Effector CD4-positive, alpha-beta T cell (primary cell): ENCODE data around the gene PPP2R2B.

Experiments
- DNase-seq: peaks from one replicate; pipeline ENCODE4 v3.0.0-alpha.2; 2020

The PPP2R2B gene

DNA sequence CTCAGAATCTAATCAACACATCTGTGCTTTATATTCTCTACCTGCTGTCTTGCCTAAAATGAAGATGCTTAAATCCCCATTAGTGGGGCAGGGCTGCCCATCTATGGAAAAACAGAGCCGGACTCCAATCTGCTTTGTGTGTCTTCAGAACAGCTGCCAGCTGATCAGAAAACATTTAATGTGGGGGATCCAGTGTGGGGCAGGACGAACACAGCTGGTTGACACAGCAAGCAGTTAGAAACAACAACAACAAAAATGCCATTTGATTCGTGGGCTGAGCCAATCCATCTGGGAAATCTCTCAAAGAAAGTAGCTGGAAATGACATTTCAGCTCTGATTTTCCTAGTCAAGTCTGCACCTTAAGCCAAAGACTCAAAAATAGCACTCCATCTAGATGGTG, 99.8 kb downstream of the PPP2R2B start:
- DNase-seq: no peak

DNA sequence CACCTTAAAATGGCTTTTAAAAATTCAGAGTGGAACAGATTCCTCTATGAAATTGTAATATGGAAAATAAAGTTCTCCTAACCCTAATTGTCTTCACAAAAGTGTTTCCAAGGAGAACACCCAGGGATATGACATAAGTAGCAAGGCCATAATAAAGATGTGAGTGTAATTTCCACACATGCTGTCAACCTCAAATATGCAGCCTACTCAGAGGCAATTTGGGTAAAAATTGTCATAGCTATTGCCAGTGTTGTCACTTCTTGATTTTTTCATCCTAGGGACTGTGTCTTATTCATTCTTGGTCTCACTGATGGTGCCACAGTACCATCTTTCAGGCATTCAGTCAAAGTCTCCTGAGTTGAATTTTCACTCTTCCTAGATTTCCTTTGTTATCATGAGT, 100.3 kb downstream of the PPP2R2B start:
- DNase-seq: no peak

DNA sequence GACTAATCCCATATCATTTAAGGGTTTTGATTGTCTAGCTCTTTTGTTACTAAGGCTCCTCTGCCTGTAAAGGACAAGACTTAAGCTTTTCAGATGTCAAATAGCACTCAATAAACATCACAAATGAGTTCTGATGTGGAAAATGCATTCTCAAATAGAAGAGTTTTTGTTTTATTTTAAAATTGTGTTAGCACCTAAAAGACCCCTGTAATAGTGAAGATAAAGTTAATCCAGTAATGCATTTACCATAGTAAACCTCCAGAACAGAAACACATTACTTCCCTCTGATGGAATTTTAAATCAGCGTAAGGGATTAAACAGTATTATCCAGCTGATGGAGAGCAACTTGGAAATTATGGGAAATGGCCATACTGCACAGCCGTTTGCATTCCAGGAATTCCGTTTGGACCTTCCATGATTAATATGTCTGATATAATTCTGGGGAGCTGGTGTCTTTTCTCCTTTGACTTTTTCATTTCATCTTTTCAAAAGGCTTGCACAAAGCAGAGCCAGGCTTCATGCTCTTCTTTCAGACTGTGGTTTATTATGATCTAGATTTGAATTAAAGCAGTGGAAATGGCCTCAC, 105.6 kb downstream of the PPP2R2B start:
- DNase-seq: no peak

DNA sequence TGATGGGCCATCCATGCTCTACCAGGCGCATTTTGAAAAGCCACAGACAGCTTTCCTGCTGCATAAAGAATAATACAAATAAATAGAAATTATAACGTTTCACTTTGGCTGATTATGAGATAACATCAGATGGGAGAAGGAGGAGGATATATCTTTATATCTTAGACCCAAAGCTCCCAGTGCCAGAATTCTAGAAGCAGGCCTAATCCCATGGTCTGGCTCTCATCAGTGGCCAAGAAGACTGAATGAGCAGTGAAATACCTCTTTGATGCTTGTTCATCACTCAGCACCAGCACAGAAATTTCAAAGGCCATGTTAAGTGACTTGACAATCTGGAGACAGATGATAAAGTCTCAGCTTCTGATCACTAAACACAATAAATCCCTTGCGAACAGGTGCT, 107.6 kb downstream of the PPP2R2B start:
- no peak for DNase-seq

DNA sequence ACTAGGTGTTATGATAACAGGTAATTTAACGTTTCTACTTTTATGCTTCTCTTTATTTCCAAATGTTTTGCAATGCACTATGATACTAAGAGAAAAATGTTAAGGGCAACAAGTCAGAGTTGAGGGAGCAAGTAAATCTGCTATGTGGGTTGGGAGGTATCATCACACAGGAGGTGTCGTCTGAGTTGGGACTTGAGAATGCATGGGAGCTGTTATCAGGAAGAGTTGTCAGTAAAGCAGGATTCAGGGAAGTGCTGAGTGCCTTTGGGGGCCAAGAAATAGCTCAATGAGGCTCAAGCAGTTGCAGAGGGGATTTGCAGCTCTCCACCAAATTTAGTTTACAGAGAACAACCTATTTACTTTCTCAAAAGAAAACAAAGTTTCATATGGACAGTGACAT, 108.0 kb downstream of the PPP2R2B start:
- no peak for DNase-seq

DNA sequence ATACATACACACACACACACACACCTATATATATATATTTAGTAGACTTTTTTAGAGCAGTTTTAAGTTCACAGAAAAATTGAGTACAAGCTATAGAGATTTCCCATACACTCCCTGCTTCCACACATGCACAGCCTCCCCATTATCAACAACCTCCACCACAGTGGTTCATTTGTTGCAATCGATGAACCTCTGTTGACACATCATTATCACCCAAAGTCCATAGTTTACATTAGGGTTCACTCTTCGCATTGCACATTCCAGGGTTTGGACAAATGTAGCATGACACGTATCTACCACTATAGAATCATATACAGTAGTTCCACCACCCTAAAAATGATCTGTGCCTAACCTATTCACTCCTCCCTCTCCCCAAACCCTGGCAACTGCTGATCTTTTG, 111.0 kb downstream of the PPP2R2B start:
- DNase-seq: no peak

DNA sequence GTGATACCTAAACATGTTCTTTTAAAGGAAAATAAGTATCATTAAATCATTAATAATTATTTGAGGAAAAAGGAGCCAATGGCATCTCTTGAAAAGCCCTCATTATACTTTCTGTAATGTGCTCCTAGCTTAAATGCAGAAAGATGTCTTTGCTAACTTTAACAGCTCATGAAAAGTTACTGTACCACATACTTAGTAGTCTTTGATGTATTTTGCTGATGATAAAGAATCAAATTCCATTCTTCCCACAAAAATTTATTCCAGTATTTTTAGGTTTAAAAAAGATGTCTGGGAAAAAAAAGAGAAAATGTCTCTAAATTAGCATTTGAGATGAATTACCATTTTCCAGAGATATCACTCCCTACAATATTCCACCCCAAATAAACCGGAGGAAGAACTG, 112.5 kb downstream of the PPP2R2B start:
- DNase-seq: no peak

DNA sequence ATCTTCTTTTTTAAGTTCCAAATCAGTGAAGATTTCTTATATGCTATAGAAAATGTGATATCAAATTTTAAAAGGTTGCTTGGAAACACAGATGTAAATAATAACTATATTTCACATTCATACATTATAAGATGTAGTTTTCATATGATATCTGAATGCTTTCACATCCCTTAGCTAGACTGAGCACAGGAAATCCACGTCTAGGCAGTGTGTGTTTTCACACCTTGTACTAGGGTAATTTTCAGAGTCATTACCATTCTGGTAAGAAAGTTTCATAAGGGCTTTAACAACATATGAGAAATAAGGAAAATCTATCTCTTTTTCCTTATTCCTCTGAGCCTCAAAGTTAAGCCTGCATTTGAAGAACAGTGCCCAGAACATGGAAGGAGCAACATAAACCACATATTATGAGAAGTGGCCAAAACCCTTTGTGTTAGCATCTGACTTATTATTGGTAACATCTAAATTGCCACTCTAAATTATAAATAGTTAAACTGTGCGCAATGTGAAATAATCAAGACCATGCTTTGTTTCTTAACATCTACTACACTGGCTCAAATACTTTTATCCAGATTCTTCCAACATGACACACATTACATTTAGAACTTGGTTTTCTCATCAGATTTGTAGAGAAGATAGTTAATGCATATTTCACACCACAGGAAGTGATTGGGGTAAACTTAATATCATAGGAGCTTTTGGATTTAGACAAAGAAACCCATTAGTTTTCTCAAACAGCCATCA, 113.3 kb downstream of the PPP2R2B start:
- DNase-seq: no peak

DNA sequence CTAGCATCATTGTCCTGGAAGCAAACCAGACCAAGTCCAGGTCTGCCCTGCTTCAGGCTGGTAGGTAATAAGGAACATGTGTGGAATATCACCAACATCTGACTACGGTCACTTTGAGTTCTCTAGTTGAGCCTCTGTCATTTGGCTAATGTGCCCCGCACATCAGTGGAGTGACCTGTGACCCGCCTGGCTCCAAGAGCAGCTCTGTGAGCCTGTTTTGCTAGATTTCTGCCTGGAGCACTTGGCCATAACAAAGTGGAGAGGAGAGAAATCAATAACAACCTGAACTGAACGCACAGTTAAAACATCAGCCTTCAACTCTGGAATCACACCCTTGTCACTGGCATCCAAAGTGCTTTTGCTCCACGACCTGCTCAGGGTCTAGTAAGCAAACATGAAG, 115.7 kb downstream of the PPP2R2B start:
- DNase-seq: no peak

DNA sequence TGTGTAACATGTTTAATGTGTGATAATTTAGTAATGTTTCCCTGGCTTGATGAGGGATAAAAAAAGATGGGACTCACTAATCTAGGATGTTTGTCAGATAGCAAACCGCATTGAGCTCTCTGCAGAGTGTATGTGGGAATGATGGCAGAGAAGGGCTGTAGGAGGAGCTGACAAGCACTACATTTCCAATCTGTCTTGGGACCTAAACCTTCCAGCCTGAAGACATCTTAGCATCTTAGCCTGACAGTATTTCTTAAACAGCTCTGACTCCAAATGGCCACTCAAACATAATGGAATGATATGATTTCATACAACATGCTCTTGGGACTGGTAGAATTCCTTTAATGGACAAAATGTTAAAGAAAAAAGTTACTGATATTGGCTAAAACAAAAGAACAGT, 116.7 kb downstream of the PPP2R2B start:
- no peak for DNase-seq

DNA sequence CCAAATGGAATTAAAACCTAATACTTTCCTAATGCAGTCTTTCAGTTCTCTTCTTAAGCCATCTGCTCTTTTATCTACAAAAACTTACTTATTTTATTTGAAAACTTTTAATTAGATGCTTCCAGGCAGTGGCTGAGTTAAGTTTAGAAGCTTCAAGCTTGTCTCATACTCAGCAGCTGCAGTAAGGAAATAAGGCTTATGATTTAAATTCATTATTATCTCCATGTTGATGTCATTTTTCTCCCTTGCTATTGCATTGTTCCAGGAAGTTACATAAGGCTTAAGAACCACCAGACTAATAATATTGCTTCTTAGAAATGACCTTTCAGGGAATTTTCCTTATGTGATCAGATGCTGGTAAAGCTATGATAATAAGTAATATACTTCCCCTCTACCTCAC, 119.6 kb downstream of the PPP2R2B start:
- DNase-seq: no peak

DNA sequence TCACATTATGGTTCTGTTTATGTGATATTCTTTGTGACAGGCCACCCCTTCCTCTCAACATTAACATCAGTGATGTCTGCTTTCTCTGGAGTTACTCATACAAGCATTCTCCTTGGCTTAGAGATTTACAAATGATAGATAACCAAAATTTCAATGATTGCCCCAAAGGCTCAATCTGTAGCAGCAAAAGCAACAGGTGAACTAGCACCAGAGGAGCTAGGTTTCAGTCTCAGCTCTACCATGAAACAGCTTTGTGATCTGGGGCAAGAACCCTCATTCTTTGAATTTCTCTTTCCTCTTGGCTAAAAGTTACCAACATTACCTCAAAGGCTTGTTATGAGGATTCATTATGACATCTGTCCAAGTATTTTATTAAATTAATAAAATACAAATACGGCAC, 120.5 kb downstream of the PPP2R2B start:
- no peak for DNase-seq

DNA sequence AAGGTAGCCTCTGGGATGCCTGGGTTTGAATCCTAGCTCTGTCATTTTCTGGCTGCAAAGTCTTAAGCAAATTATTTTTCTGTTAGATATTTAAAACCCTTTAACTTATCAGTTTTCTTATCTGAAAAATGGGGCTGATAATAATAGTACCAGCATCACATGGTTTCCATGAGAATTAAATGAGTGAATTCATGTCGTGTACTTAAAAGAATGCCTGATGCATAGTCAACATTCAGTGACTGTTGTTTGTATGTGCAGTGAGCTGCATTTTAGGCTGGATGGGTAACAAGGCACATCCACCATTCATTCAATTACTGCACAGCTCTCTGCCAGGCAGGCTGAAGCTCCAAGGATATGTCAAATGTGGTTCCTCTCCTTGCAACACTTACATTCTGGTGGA, 122.0 kb downstream of the PPP2R2B start:
- DNase-seq: no peak

DNA sequence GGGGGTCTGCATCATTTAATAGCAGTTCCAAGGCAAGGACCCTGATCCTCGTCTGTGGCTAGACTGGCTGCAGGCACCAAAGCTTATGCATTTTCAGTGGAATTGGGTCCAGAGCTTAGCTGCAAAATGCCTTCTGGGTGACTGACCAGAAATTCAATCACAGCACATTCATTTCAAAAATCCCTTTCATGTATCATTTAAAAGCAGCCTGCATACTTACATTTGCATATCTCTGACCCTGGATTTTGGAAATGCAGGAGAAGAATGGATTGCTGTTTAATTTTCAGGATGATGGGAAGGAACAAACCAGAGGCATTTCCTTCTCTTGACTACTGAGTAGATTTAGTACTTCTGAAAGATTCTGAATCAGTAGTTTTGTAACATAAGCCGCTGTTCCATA, 122.8 kb downstream of the PPP2R2B start:
- no peak for DNase-seq

DNA sequence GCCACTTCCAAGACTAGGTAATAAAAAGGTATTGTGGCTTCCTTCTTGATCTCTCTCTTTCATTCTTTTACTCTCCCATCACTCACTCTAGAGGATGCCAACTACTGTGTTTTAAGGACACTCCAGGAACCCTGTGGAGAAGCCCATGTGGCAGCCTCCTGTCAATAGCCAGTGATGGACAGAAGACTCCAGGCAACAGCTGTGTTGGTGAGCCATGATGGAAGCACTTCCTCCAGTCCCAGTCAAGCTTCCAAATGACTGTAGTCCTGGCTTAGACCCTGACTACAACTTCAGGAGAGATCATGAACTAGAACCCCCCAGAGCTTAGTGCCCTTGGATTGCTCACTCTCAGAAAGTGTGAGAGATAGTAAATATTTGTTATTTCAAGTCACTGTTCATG, 123.9 kb downstream of the PPP2R2B start:
- no peak for DNase-seq

DNA sequence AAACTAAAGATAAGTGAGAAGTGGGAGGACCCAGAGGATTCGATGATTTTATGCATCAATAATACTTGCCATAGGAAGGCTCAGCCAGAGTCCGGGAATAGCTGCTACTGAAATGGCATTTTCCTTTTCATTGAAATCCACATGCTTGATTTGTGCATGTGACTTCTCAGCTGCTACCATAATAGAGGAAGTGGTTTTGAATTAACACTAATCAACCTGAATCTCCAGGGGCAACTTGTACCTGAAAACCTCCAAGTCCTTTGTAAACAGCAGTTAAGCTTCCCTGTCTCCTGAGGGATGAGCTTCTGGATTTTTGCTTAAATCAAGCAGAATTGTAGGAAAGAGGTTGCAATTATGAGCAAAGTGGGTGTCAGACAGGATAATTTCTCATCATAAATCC, 124.9 kb downstream of the PPP2R2B start:
- no peak for DNase-seq

DNA sequence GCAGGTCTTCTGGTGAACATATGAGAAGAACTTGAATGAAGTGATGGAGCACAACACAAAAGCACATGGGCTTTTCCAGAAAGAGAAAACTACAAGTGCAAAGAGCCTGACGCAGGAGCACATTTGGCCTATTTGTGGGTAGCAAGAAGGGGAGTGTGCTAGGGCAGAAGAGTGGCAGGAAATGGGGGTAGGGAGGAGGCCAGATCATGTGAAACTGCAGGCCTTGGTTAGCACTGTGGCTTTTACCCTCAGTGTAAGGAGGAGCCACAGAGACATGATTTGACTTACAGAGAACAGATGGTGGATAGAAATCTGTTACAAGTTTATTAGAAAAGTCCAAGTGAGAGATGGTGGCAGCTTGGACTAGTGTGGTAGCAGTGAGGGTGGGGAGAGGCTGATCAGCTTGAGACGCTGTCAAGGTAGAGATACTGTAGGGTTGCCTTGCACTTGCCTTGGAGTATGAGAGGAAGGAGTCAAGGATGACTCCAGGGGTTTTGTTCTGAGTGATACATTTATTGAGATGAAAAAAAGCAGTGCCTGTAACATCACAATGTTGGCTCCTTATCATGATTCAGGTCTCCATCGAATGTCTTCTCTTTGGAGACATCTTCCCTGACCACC, 126.7 kb downstream of the PPP2R2B start:
- DNase-seq: peak; percentile 9

DNA sequence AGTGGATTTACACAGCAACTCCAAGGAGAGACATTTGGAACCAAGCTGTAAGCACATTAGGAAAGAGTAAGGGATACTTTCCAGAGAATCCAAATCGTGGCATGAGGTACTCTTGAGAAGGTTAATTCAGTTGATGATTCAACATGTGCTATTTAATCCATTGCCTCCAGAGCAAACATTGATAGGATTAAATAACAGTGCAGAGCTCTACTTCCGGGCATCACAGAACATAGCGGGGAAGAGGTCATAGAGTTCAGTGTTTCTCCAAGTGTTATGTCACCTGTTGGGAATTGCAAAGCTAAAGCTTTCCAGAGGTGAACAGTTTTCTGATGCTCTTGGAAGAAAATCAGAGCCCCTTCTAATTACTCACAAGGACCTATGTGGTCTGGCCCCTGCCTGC, 127.5 kb downstream of the PPP2R2B start:
- DNase-seq: no peak

DNA sequence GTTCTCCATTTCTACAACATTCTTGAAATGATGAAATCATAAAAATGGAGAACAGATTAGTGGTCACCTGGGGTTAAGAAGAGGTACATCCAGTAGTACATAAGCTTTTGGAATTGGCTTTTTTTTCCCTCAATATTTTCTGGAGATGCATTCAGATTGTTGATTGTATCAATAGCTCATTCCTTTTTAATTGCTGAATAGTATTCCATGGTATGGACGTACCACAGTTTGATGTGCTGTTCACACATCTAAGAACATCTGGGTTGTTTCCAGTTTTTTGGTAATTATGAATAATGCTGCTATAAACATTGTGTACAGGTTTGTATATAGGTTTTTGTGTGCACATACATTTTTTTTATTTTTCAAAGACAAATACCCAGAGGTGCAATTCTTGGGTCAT, 130.0 kb downstream of the PPP2R2B start:
- DNase-seq: no peak

DNA sequence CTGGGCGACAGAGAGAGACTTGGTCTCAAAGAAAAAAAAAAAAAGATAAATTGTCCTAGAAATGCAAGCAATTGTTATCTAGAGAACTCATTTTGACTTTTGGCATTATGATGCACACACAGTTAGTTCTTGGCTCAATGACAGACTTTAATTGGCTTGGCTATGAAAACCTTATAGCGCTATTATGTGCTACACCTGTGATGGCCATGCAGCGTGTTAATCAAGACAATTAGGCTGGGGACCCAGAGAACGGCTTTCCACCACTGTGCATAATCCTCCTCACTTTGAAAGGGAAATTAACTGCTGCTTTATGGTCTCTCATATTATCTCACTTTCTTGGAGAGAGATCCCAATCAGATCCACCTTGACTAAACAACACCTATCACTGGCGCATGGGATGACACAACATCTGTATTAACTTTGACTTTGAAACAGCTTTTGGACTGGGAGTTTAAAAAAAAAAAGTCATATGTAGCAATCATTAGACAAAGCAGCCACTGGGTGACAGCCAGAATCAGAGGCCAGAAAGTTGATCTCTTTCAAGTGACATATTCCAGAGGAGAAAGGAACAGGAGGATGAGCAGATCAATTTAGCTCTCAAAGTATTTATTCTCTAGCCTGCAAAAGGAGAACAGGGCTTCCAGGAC, 132.5 kb downstream of the PPP2R2B start:
- DNase-seq: no peak

DNA sequence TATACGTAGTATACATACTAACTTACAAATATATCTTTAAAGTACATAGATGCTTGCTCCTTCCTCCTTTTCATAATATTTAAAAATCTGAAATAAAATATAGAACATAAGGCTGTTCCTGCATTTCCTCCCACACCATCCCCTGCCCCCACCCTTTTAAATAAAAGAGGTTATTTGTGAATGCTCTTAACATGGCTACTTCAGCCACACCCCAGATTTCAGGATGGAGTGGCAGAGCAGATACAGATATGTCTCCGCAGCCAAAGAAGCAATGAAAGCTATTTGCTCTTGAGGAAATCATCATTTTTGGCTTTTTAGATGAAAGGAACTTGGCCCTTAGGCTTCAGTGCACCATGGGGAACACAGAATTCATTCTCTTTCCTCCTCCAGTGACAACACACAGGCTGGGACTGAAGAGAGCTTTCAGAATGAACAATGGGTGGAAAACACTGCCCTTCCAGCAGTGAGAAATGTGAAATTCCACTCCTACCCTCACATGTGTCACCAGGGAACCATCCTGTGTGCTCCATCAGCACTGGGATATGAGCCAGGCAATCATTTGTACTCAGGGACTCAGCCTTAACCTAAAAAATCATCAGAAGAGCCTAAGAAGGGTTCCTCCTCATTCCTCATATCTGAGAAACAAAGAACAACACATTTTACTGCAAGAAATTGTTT, 134.3 kb downstream of the PPP2R2B start:
- DNase-seq: no peak

DNA sequence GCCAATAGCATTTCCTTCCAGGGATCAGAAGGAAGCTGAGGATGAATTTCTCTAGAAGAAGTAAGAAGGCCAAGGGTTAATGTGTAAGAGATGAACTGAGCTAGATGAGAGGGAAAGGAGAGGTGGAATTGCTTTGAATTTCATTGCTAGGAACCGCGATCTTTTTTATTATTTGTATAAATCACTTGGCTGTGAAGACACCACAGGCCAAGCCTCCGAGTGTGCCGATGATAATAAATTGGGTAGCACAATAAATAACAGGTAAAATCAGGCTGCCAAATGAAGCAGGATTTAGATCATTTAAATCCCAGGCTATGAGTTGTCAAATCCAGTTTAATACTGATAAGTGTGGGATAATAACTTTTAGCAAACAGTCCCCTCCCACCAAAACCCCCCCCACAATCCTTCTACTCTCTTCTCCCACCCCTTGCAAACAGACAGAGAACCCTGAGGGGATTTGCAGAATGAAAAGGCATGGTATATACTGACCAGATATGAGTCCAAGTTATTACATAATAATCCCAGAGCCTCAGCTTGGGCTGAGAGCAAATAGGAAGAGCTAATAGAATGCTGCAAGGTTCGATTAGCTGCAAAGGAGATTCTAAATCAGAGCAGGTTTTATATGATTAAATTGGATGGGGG, 143.5 kb downstream of the PPP2R2B start:
- DNase-seq: no peak

DNA sequence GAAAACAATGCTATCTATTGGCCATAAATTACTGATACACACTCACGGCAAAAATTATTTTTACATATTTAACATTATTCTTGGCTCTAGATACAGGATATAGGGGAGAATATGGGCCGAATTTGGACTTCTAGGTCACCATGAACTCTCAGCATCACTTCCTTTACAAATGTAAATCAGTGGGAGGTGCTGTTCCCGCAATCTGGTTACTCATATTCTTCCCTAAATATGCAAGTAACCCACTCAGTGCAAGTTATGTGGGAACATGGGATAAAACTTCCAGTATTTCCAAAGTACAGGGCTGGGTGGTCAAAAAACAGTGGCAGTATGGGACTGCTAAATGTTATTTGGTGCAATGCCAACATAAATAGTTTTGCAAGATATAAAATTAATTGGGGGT, 145.6 kb downstream of the PPP2R2B start:
- DNase-seq: no peak
